ENCODE measurements around the gene DGKI. TPM values are rescaled to one million over a fixed set of nuclear protein-coding genes. Genes with fewer than 3 reads are reported as not detected.

Gene DGKI
- total RNA-seq, 2 experiments from 2014 or later, result 0.46 TPM; not detected in 1

DNA sequence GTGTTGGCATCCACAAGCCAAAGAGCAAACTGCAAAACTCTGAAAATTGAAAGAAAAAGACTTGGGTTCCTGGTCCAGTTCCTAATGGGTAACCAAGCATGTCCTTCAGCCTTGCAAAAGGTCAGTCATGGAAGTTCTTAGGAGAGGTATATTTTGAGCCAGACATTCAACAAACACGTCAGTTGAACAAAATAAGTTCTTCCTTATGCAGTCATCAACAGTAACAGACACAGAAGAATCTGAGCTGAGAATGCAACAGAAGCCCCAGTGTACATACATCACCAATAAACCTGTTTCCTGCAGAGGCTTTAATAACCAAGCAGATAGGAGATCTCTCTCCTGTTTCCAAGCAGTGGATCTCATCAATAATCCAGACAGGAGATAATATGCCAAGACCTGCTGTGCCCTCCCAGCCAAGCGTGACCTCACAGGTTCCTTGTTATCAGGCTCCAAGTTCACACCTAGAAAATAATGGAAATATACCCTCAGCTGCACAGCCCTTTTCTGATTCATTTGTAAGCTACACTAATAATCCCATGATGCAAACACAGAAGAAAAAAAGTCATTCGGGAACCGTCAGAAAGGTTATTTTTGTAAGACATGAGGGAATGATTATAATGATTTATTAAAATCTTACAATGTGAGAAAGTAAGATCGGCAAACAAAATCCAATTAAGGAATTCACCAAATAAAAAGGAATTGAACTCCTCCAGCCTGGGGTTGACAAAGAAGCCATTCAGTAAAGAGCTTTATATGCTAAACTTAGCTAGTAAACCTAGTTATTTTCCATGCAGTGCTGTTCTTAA is 90.7 kb downstream of the DGKI start:
- no peaks in the 10 kb centered on the region for H3K9me2 ChIP-seq (ENCODE audit: insufficient read depth, low read length)
- H3K4me1 ChIP-seq (ENCODE audit: insufficient read depth, low read length, poor library complexity, severe bottlenecking), result no peaks in the 10 kb centered on the region
- no peaks in the 10 kb centered on the region for H3K79me2 ChIP-seq (ENCODE audit: insufficient read depth, low read depth, low read length)
- intact Hi-C loops (cut with micrococcal nuclease; ENCODE audit: unreplicated experiment), result no loop called here
- ChIA-PET CTCF (ENCODE audit: unreplicated experiment) (no interaction called here), POLR2A (interaction anchor here (0.7 kb wide), 1 partner anchor 64 kb away, joined by 3 read pairs; no protein-coding TSS in a partner anchor)
- no peak for DNase-seq (ENCODE audit: low spot score)
- no peak overlapping the region for H3K4me3 ChIP-seq (ENCODE audit: low read depth, low read length, poor library complexity, severe bottlenecking)
- no peak overlapping the region for H3K27ac ChIP-seq (ENCODE audit: low read depth, low read length, poor library complexity, severe bottlenecking)
- H3K4me2 ChIP-seq (ENCODE audit: low read length), result no peak overlapping the region
- no peak overlapping the region for H2AFZ ChIP-seq (ENCODE audit: low read length)
- BruUV-seq (replicated peaks), result no TSS peak
- no peaks in the 10 kb centered on the region for H3K9me3 ChIP-seq (ENCODE audit: low read length)
- no peaks in the 10 kb centered on the region for H3K36me3 ChIP-seq (ENCODE audit: insufficient read depth, low read length)
- TF ChIP-seq, protein P1, sequence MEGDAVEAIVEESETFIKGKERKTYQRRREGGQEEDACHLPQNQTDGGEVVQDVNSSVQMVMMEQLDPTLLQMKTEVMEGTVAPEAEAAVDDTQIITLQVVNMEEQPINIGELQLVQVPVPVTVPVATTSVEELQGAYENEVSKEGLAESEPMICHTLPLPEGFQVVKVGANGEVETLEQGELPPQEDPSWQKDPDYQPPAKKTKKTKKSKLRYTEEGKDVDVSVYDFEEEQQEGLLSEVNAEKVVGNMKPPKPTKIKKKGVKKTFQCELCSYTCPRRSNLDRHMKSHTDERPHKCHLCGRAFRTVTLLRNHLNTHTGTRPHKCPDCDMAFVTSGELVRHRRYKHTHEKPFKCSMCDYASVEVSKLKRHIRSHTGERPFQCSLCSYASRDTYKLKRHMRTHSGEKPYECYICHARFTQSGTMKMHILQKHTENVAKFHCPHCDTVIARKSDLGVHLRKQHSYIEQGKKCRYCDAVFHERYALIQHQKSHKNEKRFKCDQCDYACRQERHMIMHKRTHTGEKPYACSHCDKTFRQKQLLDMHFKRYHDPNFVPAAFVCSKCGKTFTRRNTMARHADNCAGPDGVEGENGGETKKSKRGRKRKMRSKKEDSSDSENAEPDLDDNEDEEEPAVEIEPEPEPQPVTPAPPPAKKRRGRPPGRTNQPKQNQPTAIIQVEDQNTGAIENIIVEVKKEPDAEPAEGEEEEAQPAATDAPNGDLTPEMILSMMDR (conservative IDR thresholded peaks at IDR 0.05; ENCODE audit: low read length), result no peak
- no peak for TF ChIP-seq EZH2phosphoT487 (IDR thresholded peaks at IDR 0.05; ENCODE audit: borderline replicate concordance, low read depth, low read length)
- H4K20me1 ChIP-seq (ENCODE audit: insufficient read depth, low read length), result no peaks in the 10 kb centered on the region

DNA sequence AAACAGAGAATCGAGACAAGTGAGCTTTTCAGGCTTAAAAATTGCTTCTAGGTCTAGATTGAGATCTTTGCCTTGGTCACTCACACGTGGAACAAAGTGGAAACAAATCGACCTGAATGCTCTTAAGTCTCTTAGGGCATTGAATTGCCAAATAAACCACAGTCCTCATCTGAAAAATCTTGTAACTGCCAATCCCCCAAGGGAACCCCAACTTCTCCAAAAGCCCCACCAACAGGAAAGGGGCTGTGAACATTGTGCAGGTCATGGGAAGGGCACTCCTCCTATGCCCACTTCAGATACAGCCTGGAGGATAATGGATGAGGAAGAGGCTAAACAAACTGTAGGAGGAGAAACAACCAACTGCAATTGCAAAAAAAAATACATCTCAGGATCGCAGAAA is 91.3 kb downstream of the DGKI start:
- ChIA-PET CTCF (ENCODE audit: unreplicated experiment) (no interaction called here), POLR2A (no interaction called here)
- no peaks in the 10 kb centered on the region for H3K79me2 ChIP-seq (ENCODE audit: insufficient read depth, low read depth, low read length)
- H2AFZ ChIP-seq (ENCODE audit: low read length), result no peak overlapping the region
- no peak overlapping the region for H3K4me2 ChIP-seq (ENCODE audit: low read length)
- H3K9me2 ChIP-seq (ENCODE audit: insufficient read depth, low read length), result no peaks in the 10 kb centered on the region
- H3K36me3 ChIP-seq (ENCODE audit: insufficient read depth, low read length), result no peaks in the 10 kb centered on the region
- intact Hi-C loops (cut with micrococcal nuclease; ENCODE audit: unreplicated experiment), result no loop called here
- TF ChIP-seq, protein P1 (conservative IDR thresholded peaks at IDR 0.05; ENCODE audit: low read length), result no peak
- TF ChIP-seq EZH2phosphoT487 (IDR thresholded peaks at IDR 0.05; ENCODE audit: borderline replicate concordance, low read depth, low read length), result no peak
- no peak for DNase-seq (ENCODE audit: low spot score)
- H3K9me3 ChIP-seq (ENCODE audit: low read length), result no peaks in the 10 kb centered on the region
- H3K4me1 ChIP-seq (ENCODE audit: insufficient read depth, low read length, poor library complexity, severe bottlenecking), result no peaks in the 10 kb centered on the region
- H3K27ac ChIP-seq (ENCODE audit: low read depth, low read length, poor library complexity, severe bottlenecking), result no peak overlapping the region
- no peak overlapping the region for H3K4me3 ChIP-seq (ENCODE audit: low read depth, low read length, poor library complexity, severe bottlenecking)
- no peaks in the 10 kb centered on the region for H4K20me1 ChIP-seq (ENCODE audit: insufficient read depth, low read length)
- no TSS peak for BruUV-seq (replicated peaks)
